Loucy (cell line): ENCODE measurements around the gene UCK2.

ENCODE experiments used
- H2AFZ ChIP-seq: fragments of 200-600 bp; sonication (generic); 2 replicates; pipeline ENCODE4 v1.6.0; 2016; ENCODE audit warnings: antibody characterized with exemption, mild to moderate bottlenecking, low read length, moderate library complexity
- H3F3A ChIP-seq: fragments of 200-600 bp; 2 replicates; pipeline ENCODE4 v1.6.0; 2016; ENCODE audit warnings: antibody characterized with exemption, low read depth, mild to moderate bottlenecking
- H3K27me3 ChIP-seq: fragments of 200-600 bp; sonication (generic); 2 replicates; pipeline ENCODE4 v1.6.1; 2014; ENCODE audit warnings: low read length, mild to moderate bottlenecking; ENCODE audit not compliant: insufficient read depth, poor library complexity, severe bottlenecking
- H3K36me3 ChIP-seq: fragments of 200-600 bp; sonication (generic); 2 replicates; pipeline ENCODE4 v1.6.1; 2016; ENCODE audit warnings: low read length; ENCODE audit not compliant: insufficient read depth
- H3K4me1 ChIP-seq: fragments of 200-600 bp; sonication (generic); 2 replicates; pipeline ENCODE4 v1.5.1; 2014; ENCODE audit warnings: low read length, mild to moderate bottlenecking; ENCODE audit not compliant: insufficient read depth, poor library complexity, severe bottlenecking
- H3K4me2 ChIP-seq: fragments of 200-600 bp; sonication (generic); 2 replicates; pipeline ENCODE4 v1.6.0; 2014; ENCODE audit warnings: antibody characterized with exemption, low read length, low read depth, mild to moderate bottlenecking; ENCODE audit not compliant: poor library complexity, severe bottlenecking
- H3K4me3 ChIP-seq: fragments of 200-600 bp; sonication (generic); 2 replicates; pipeline ENCODE4 v1.5.1; 2014; ENCODE audit warnings: low read length, mild to moderate bottlenecking, mixed read lengths; ENCODE audit not compliant: poor library complexity, severe bottlenecking
- H3K79me2 ChIP-seq: fragments of 200-600 bp; sonication (generic); 2 replicates; pipeline ENCODE4 v1.6.1; 2014; ENCODE audit warnings: low read length; ENCODE audit not compliant: insufficient read depth
- H3K9ac ChIP-seq: fragments of 200-600 bp; sonication (generic); 2 replicates; pipeline ENCODE4 v1.6.0; 2014; ENCODE audit warnings: mild to moderate bottlenecking, low read depth, low read length, moderate library complexity; ENCODE audit not compliant: poor library complexity, severe bottlenecking
- H3K9me2 ChIP-seq: fragments of 200-600 bp; sonication (generic); replicated peaks from 2 replicates; pipeline ENCODE4 v1.6.1; 2016; ENCODE audit warnings: low read depth, low read length, mixed read lengths
- H3K9me3 ChIP-seq: fragments of 200-600 bp; sonication (generic); 2 replicates; pipeline ENCODE4 v1.6.1; 2014; ENCODE audit warnings: mild to moderate bottlenecking, antibody characterized with exemption, low read length, low read depth; ENCODE audit not compliant: insufficient read depth
- H4K20me1 ChIP-seq: fragments of 200-600 bp; sonication (generic); 2 replicates; pipeline ENCODE4 v1.6.0; 2014; ENCODE audit warnings: antibody characterized with exemption, low read length, mild to moderate bottlenecking; ENCODE audit not compliant: insufficient read depth, poor library complexity, severe bottlenecking
- EZH2phosphoT487 ChIP-seq: fragments of 200-600 bp; IDR thresholded peaks from 2 replicates; pipeline ENCODE4 v1.6.1; 2018; ENCODE audit warnings: antibody characterized with exemption, mild to moderate bottlenecking, moderate library complexity, borderline replicate concordance
- TF ChIP-seq, protein P1 (sequence below): fragments of 200-600 bp; sonication (generic); conservative IDR thresholded peaks from 2 replicates; pipeline ENCODE4 v1.5.1; 2014; ENCODE audit warnings: mild to moderate bottlenecking, antibody characterized with exemption, low read length

Gene UCK2

GRCh38 chr1:165875604-165876003, 48.2 kb downstream of the UCK2 start:
- Histone ChIP-seq H3K9me2 (no peaks in the 10 kb centered on the region), H3K4me2 (peak overlapping the region; percentile 80), H3K9ac (peak overlapping the region; percentile 43), H3K79me2 (peaks cover 95% of the 10 kb centered on the region), H3K36me3 (peaks cover 16% of the 10 kb centered on the region; the same call in 1 of the 2 replicates), H2AFZ (no peak overlapping the region), H3K9me3 (0 out of 2 replicates have a peak, but pooled peaks cover 9% of the 10 kb centered on the region), H3K4me1 (peaks cover 72% of the 10 kb centered on the region), H4K20me1 (peaks cover 84% of the 10 kb centered on the region), H3K27me3 (no peaks in the 10 kb centered on the region), H3F3A (peaks cover 3% of the 10 kb centered on the region; the same call in 1 of the 2 replicates), H3K4me3 (peak overlapping the region; percentile 53)
- TF ChIP-seq, protein P1, sequence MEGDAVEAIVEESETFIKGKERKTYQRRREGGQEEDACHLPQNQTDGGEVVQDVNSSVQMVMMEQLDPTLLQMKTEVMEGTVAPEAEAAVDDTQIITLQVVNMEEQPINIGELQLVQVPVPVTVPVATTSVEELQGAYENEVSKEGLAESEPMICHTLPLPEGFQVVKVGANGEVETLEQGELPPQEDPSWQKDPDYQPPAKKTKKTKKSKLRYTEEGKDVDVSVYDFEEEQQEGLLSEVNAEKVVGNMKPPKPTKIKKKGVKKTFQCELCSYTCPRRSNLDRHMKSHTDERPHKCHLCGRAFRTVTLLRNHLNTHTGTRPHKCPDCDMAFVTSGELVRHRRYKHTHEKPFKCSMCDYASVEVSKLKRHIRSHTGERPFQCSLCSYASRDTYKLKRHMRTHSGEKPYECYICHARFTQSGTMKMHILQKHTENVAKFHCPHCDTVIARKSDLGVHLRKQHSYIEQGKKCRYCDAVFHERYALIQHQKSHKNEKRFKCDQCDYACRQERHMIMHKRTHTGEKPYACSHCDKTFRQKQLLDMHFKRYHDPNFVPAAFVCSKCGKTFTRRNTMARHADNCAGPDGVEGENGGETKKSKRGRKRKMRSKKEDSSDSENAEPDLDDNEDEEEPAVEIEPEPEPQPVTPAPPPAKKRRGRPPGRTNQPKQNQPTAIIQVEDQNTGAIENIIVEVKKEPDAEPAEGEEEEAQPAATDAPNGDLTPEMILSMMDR, result no peak
- TF ChIP-seq EZH2phosphoT487, result no peak

DNA sequence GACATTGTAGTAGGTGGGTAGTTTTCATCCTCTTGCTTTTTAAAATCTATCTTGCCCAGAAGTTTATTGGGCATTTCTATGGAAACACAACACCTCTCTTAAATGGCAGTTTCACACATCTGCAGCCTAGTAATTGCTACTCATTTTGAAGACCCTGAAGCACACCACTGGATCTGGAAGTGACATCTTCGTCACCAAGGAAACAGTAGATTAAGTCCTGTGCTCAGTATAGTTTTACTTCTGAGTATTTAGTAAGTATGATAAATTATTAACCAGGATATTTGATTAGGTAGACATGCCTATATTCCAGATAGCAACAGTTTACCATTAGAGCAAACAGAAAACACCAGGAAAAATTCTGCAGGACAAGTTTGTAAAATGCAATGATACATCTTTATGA, 48.7 kb downstream of the UCK2 start:
- Histone ChIP-seq H3K4me1 (peaks cover 67% of the 10 kb centered on the region), H3K9ac (no peak overlapping the region), H2AFZ (no peak overlapping the region), H3K36me3 (peaks cover 16% of the 10 kb centered on the region; the same call in 1 of the 2 replicates), H3K9me3 (0 out of 2 replicates have a peak, but pooled peaks cover 9% of the 10 kb centered on the region), H3K27me3 (no peaks in the 10 kb centered on the region), H3K9me2 (no peaks in the 10 kb centered on the region), H3K79me2 (peaks cover 95% of the 10 kb centered on the region), H3K4me2 (peak overlapping the region; percentile 80), H4K20me1 (peaks cover 87% of the 10 kb centered on the region), H3F3A (peaks cover 3% of the 10 kb centered on the region; the same call in 1 of the 2 replicates), H3K4me3 (peak overlapping the region; percentile 53)
- TF ChIP-seq, protein P1, result no peak
- no peak for TF ChIP-seq EZH2phosphoT487

- H3K9me3 ChIP-seq, result 0 out of 2 replicates have a peak, but pooled peaks cover 9% of the 10 kb centered on the region
- no peaks in the 10 kb centered on the region for H3K9me2 ChIP-seq
- H3K4me1 ChIP-seq, result peaks cover 57% of the 10 kb centered on the region
- peaks cover 16% of the 10 kb centered on the region; the same call in 1 of the 2 replicates for H3K36me3 ChIP-seq
- H3K4me3 ChIP-seq, result no peak overlapping the region
- H3K9ac ChIP-seq, result no peak overlapping the region
- no peak overlapping the region for H3K4me2 ChIP-seq
- no peaks in the 10 kb centered on the region for H3K27me3 ChIP-seq
- H2AFZ ChIP-seq, result no peak overlapping the region
- TF ChIP-seq, protein P1, result no peak
- TF ChIP-seq EZH2phosphoT487, result no peak
- peaks cover 92% of the 10 kb centered on the region for H4K20me1 ChIP-seq
- no peaks in the 10 kb centered on the region for H3F3A ChIP-seq
- H3K79me2 ChIP-seq, result peaks cover 100% of the 10 kb centered on the region
Observed at GRCh38 chr1:165877411-165877810, 50.0 kb downstream of the UCK2 start.
